Smooth muscle cell of the brain vasculature (primary cell): ENCODE data around the gene RAB32.
"Not testable (repeated sequence)": the region's sequence is repeated elsewhere in the genome, so short reads cannot be mapped to it uniquely, and the experiment has no call there.

Experiments
- DNase-seq: peaks from one replicate; pipeline ENCODE4 v3.0.0-alpha.2; 2012; ENCODE audit warnings: low read depth, low spot score

RAB32 gene

DNA sequence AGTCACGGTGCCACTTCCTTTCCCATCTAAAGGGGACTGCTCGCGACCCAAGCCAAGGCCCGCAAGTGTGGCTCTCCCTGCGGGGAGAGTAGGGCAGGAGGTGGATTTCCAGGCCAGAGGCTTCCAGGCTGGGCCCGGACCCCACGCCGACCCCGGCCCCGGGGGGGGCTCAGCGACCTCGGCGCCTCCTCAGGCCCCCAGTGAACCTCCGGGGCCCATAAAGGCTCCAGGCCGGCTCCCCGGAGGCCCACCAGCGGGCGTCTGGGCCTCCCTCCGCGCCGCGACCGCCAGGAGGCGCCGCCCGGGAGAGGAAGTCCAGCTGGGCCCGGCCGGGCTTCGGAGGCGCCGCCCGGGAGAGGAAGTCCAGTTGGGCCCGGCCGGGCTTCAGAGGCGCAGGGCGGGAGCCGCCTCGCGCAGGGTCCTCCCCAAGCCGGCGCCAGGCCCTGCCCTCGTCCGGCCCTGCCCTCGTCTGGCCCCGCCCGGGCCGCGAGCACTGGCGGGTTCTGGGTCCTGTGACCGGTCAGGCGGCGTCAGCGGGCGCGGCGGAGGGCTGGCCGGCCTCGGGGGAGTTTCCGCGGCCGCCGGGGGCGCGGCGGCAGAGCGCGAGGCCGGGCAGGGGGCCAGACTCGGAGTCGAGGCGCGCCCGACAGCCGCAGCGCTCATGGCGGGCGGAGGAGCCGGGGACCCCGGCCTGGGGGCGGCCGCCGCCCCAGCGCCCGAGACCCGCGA lies at the start of gene RAB32:
TSS of gene RAB32 (plus strand) at position 623 of the 729 bp plus-strand sequence. CDS start at position 662, 39 bp downstream.
- DNase-seq = peak; percentile 69

DNA sequence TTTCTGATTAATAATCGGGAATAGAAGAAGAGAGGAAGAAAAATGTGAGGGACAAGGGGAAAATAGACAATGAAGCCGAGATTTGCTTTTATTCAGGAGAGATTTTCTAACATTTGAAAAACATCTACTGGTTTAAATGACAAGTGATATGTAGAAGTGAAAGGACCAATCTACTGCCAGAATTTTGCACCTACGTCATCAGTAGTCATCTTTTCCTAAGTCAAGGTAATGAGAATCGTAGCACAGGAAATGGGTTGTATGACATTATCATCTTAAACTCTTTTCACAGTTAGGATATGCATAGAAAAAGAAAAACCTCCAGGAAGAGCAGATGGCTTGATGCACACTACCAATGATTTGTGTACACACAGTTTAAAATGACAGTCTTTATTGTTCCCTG lies 45.3 kb upstream of the RAB32 start:
- DNase-seq = no peak

DNA sequence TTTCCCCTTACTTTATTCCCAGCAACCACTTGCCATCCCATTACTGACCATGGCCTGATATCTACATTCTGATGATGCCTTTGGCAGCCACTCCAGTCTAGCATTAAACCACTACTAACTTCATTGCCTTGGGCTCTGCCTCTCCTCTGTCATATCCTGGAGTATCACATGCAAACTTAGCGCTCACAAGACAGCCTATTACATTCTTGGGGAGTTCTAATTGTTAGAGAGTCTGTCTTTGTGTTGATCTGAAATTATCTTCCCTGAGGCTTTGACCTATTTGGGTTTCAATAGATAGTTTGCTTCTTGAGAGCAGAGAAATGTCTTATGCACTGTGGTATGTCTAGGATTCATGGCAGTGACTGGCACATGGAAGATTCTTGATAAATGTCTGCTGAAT lies 40.5 kb upstream of the RAB32 start:
- DNase-seq = no peak

DNA sequence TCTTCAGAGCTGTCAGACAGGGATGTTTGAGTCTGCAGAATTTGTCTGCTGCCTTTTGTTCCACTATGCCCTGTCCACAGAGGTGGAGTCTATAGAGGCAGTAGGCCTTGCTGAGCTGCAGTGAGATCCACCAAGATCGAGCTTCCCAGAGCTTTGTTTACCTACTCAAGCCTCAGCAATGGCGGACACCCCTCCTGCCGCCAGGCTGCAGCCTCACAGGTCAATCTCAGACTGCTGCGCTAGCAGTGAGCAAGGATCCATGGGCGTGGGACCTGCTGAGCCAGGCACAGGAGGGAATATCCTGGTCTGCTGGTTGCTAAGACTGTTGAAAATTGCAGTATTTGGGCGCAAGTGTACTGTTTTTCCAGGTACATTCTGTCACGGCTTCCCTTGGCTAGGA lies 28.4 kb upstream of the RAB32 start:
- DNase-seq = no peak

DNA sequence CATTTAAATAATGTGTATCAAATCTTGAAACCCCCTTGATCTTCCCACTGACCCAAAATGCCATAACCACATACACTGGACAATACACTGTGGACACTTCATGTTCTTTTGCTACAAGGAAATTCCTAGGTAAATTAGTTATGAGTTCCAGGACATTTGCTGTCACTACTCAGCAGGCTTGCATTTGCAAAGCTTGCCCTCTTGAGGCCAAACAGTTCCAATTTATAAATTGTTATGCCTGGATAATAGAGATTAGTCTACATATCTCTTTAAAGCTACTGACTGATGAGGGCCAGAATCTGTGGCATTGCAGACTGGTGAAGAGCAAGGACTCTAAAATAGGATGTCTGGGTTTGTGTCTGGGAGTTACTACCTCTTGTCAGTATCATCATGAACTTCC lies 17.4 kb upstream of the RAB32 start:
- no peak for DNase-seq

DNA sequence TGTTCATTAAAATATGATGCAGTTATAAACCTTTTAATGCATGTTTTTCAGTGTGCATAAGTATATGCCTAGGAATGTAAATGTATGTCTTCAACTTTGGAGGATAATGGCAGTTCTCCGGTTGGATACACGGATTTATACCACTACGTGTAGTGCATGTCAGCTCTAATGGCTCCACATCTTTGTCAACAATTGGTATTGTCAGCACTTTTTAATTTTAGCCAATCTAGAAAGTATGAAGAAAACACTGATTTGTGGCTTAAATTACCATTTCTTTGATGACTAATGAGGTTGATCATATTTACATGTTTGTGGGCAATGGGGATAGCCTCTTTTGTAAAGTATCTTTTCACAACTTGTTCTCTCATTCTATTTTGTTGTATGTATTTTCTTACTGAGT lies 10.9 kb upstream of the RAB32 start:
- DNase-seq = no peak

DNA sequence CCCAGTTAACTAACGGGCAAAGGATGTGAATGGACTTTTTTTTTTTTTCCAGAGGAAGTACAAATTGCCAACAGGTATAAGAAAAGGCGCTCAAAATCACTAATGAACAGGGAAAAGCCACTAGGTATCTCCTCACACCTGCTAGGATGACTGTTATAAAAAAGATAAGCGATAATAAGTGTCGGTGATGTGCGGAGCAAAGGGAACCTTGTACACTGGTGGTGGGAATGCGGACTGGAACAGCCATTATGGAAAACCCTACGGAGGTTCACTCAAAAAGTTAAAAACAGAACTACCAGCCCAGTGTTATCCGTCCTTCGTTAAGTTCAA lies 787 bp upstream of the RAB32 start:
- no peak for DNase-seq

DNA sequence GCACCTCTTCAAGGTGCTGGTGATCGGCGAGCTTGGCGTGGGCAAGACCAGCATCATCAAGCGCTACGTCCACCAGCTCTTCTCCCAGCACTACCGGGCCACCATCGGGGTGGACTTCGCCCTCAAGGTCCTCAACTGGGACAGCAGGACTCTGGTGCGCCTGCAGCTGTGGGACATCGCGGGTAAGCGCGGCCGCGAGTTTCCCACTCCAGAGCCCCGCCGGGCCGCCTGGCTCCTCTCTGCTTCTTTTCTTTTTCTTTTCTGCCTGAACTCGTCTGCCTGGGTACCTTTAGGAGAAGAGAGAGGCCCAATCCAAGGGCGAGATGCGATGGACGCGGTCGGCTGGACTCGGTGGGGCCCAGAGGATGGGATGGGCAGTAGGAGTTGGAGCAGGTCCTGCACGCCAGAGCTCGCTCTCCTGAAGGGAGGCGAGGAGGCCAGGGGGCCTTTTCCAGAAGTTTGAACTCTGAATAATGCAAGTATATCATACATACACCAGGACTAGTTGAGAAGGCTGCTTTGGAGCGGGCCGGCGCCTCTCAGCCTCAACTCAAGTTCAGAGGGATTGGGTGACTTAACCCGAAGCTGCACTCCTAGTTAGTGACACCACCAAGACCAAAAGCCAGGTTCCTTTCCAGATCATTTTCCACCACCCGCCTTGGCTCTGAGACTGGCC lies 445 bp downstream of the RAB32 start:
- no peak for DNase-seq

DNA sequence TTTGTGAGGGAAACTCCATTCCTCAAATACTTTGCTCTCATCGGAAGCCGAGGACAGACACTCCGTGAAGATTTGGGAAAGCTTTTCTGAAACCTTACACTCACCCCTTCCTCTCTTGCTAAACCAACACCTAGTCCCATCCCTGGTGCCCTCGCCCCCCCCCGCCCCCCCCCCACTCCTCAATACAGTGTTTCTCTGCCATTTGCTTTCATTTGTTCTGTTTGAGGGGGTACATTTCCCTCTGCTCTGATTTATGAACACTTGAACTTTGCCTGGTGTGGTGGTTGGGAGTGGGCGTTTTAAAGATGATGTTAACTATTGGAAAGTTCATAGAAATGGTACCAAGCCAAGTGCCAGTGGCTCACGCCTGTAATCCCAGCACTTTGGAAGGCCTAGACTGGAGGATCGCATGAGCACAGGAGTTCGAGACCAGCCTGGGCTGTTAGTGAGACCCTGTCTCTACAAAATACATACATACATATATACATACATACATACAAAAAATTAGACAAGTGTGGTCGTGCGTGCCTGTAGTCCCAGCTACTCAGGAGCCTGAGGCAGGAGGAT lies 1.1 kb downstream of the RAB32 start:
- no peak for DNase-seq

DNA sequence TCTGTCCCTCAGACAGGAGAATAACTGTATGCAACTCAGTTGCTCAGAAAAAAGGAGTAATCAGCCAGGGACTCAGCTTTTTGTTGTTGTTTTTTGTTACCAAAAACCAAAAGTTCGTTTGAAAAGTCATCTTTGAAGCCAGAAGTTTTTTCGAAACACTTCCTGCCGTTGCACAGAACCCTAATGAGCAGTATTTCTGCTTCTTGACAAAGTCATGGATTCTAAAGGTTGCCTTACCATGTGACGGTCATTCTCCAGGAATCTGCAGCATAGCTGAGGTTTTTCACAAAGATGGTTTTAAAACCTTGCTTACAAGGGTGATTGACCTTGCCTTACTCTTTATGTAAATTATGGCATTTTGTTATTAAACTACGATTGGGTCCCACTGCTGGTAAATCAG lies 1.9 kb downstream of the RAB32 start:
- DNase-seq = no peak

DNA sequence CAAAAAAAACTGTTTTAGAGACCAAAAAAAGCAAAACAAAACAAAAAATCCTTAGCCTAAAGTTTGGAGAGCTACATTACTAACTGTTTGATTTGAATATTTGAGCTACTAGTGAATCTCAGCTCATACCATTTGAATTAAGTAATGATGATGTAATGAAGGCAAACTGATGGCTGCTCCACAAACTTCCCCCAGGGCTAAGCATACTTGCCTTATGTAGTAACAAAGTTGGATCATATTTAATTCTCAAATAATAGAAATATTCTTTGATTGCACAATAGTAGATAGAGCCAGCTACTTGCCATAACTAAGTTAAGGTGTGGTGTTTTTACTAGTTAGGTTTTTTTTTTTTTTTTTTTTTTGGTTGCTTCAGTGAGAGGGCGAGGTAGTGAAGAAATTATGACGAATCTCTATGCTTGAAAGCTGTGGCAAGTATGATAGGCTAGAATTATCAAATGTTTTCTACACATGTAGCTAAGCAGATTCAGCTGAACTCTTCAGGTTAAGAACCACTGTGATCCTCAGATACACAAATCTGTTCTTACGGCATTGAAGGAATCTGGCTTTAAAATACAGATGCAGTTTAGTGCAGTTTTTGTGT lies 2.9 kb downstream of the RAB32 start:
- DNase-seq = no peak

DNA sequence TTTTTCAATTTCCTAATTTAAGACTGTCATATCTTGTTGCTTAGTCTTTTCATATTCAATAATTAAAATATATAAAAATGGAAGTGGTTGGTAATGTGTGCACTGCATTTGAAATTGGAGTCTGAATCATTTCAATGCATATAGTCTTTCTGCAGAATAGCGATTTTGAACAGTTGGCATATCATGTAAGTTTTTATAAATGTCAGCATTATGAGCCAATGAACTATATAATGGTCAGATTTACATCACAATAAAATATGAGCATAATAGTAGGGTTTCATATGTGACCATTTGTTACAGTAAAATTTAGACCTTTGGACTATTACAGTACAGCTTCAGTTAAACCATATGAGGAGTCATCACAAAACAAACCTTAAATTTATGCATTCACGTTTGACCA lies 4.3 kb downstream of the RAB32 start:
- no peak for DNase-seq

DNA sequence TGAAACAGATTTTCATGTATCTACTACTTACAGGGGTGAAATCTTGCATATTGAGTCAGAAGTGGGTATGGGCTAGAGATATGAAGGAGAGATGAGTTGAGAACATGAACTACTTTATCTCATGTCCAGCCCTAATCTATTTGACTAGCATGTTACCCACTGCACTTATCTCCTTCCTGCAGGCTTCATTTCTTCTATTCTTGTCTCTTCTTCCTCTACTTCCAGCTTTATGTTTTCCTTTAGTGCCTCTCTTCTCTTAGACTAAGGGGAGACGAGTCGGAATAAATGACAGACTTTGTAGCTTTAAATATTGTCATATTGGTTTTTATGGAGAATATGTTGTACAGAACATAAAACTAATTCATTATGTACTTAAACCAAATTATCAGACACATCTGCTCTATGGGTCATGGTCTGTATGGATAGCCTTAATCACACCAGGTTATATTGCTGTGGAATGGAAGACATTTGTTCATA lies 5.3 kb downstream of the RAB32 start:
- no peak for DNase-seq

DNA sequence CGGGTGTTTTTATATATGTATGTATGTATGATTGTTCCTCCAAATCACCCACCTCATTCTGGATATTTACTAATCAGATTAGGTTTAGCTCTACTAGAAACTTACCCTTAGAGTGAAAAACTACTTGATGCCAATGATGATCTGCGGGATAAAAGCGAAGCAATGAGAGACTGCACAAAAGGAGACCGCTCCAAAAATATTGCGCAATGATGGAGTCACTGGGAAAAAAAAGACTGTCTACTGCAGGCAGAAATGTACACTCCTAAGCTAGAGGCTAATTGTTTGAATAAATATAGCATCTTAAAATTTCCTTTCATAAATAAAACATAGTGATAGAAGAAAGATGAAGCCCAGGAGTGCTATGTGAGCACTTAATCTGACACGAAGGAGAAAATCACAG lies 7.3 kb downstream of the RAB32 start:
- no peak for DNase-seq

DNA sequence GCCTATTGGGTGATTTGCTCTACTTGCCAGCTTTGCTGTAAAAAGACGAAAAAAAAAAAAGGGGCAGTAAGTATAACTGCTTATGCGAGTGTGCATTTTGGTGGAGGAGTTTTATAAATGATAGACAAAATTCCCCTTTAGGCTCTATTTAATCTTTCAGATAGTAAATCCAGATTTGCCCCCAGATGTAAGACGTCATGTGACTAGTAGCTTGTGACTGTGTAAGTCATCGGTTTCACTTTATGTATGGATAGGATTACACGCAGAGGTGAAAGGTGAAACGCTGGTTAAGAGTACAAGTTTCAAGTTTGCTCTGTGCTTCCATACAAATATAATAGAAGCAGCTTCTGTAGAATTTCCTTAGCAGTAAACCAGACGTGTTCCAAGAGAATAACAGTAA lies 7.9 kb downstream of the RAB32 start:
- DNase-seq = no peak

DNA sequence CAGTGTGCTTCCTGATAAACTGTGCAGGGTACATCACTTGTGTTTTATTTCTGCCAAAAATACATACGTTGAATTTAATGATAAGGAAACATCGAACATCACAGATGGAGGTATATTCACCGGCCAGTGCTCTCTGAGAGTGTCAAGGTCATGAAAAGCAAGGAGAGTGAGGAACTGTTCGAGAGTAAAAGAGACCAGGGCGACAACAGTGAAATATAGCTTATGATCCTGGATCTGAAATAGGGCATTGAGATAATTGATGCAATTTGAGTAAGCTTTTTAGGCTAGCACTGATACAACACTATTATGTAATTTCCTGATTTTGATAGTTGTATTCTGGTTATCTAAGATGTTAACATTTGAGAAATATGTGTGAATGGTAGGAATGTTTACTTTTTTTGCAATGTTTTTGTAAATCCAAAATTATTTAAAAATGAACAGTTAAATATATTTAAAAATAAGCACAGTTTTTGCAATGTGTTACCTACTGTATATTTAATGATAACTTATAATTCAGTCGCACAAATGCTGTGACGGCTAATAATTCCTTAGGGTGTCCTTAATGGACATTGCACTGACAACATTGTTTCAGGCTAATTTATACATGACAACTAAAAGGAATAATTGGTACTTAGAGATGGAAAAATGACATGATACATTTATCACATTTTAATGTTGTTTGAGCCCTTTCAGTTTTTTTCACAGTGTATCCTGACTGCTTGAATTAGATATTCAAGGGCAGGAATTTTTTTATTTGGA lies 9.9 kb downstream of the RAB32 start:
- no peak for DNase-seq

DNA sequence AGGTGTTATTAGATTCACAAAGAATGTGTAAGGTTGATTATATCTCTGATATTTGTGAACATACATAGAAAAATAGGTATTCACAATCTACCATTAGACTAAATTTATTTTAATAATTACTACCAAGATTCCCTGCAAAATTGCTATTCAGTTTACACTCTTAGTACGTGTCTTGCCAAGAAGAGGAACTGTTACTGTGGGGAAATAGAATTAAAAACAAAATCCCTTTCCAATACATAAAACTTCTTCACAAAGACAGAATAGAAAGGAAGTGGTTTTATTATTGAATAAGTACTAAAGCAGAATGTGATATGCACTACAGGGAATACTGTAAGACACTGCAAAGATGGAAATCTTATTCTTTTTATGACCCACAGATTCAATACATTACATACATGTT lies 17.0 kb downstream of the RAB32 start:
- no peak for DNase-seq

DNA sequence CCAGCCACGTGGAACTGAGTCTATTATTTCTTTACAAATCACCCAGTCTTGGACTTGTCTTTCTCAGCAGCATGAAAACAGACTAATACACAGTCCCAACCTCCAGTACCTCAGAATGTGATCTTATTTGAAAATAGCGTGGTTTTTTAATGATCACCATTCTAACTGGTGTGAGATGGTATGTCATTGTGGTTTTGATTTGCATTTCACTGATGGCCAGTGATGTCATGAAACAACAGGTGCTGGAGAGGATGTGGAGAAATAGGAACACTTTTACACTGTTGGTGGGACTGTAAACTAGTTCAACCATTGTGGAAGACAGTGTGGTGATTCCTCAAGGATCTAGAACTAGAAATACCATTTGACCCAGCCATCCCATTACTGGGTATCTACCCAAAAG lies 23.0 kb downstream of the RAB32 start:
- not testable (repeated sequence) for DNase-seq

DNA sequence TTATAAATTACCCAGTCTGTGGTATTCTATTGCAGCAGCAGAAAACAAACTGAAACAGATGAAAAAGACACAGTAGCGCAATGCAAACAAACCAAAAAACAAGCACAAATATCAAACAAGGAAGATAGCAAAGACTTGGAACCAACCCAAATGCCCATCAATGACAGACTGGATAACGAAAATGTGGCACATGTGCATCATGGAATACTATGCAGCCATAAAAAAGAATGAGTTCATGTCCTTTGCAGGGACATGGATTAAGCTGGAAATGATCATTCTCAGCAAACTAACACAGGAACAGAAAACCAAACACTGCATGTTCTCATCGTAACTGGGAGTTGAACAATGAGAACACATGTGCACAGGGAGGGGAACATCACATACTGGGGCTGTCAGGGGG lies 25.0 kb downstream of the RAB32 start:
- not testable (repeated sequence) for DNase-seq

DNA sequence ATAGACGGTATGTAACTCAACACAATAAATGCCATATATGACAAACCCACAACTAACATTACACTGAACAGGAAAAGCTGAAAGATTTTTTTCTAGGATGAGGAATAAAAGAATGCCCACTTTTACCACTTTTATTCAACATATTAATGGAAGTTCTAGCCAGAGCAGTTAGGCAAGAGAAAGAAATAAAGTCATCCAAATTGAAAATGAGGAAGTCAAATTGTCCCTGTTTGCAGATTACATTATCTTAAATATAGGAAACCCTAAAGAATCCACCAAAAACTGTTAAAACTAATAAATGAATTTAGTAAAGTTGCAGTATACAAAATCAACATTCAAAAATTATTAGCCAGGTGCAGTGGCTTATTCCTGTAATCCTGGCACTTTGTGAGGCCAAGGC lies 30.6 kb downstream of the RAB32 start:
- DNase-seq = no peak

DNA sequence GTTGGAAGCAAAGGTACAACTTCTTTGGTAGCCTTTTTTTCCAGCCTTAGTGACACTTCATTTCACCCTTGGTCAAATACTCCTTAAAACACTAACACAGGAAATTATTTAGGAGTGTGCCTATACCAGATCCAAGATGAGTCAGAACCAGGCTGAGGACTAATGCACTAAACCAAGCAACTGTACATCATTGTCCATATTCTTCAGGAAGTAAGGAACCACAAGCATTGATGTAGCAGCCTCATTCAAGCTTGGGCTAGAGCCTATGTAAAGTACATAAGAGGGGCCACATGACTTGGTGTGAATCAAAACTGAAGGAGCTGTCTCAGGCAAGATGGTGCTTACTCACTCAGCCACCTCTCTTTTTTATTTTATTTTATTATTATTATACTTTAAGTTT lies 34.4 kb downstream of the RAB32 start:
- DNase-seq = no peak

DNA sequence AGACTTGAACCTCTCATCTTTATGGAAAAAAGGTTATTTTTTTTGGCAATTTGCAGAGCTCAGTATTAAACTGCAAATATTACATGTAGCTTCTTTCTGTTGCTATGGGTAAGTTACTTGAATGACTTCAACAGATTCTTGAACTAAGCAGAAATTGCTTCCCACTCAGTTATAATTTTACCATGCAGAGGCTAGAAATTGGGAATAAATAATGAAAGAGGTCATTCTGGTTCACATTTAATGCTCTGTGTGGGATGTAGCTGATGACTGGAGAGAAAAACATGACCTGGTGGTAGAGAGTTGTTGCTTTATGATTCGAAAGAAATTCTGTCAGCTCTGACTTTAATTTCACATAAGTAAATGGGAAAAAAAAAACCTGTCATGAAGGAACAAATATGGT lies 38.3 kb downstream of the RAB32 start:
- no peak for DNase-seq
